Measurements from ENCODE around the gene MGAT5B.

DNA sequence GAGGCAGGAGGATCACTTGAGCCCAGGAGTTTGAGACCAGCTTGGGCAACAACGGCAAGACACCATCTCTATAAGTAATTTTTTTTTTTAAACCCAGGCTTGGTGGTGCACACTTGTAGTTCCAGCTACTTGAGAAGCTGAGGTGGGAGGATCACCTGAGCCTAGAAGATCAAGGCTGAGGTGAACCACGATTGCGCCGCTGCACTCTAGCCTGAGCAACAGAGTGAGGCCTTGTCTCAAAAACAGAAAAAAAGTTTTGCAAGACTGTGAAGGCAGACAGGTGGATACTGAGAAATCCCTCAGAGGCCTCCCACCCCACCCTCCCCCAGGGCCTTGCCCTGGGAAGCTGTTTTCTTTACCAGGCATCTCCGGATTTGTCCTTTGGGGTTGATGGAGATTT lies 125.4 kb downstream of the MGAT5B start:
- no peak for TF ChIP-seq GTF2E2 (tag; IDR thresholded peaks at IDR 0.05)
- TF ChIP-seq, protein P1, sequence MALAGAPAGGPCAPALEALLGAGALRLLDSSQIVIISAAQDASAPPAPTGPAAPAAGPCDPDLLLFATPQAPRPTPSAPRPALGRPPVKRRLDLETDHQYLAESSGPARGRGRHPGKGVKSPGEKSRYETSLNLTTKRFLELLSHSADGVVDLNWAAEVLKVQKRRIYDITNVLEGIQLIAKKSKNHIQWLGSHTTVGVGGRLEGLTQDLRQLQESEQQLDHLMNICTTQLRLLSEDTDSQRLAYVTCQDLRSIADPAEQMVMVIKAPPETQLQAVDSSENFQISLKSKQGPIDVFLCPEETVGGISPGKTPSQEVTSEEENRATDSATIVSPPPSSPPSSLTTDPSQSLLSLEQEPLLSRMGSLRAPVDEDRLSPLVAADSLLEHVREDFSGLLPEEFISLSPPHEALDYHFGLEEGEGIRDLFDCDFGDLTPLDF (CRISPR knock-in tag; IDR thresholded peaks at IDR 0.05): no peak
